ENCODE data around the gene ADGRG3.

GRCh38 chr16:57622361-57623250, 45.5 kb upstream of the ADGRG3 start:
- TF ChIP-seq CTCF (IDR thresholded peaks at IDR 0.05) (no peak), POLR2AphosphoS5 (IDR thresholded peaks at IDR 0.05) (no peak), EP300 (IDR thresholded peaks at IDR 0.05) (no peak)

Data from suprapubic skin (tissue), 4 donors.